Activated CD4-positive, alpha-beta T cell treated with anti-CD3 and anti-CD28 coated beads, Interleukin-2, amount 10 ng/mL, durations not matched to agents 7 days and 5 days (primary cell): Measurements from ENCODE around the gene SH3BP5L. TPM values are rescaled to one million over a fixed set of nuclear protein-coding genes. Genes with fewer than 3 reads are reported as not detected.

Experiments
- CTCF ChIA-PET: fragments of 350-600 bp; sonication (Branson Sonifier 250); formaldehyde crosslinking; loops from one replicate; lab custom pipeline; 2021; ENCODE audit warnings: antibody characterized with exemption; lab: Charles Lee
- POLR2A ChIA-PET: fragments of 350-600 bp; sonication (Branson Sonifier 250); formaldehyde crosslinking; loops from one replicate; lab custom pipeline; 2021; ENCODE audit warnings: antibody characterized with exemption; lab: Charles Lee
- DNase-seq: peaks from one replicate; pipeline ENCODE4 v3.0.0-alpha.2; 2020
- H3K27ac Mint-ChIP-seq: one replicate; pipeline ENCODE4 v1.8.0; 2021; ENCODE audit warnings: mild to moderate bottlenecking, moderate library complexity, mixed read lengths
- H3K27me3 Mint-ChIP-seq: one replicate; pipeline ENCODE4 v1.8.0; 2021; ENCODE audit warnings: mixed read lengths
- H3K36me3 Mint-ChIP-seq: one replicate; pipeline ENCODE4 v1.8.0; 2021; ENCODE audit warnings: low read depth, mixed read lengths
- H3K4me1 Mint-ChIP-seq: one replicate; pipeline ENCODE4 v1.8.0; 2021; ENCODE audit warnings: mixed read lengths
- H3K4me3 Mint-ChIP-seq: one replicate; pipeline ENCODE4 v1.8.0; 2021; ENCODE audit warnings: mild to moderate bottlenecking, moderate library complexity, mixed read lengths
- H3K9me3 Mint-ChIP-seq: one replicate; pipeline ENCODE4 v1.8.0; 2021; ENCODE audit warnings: mixed read lengths
- microRNA-seq: library from miRNA; unstranded; fragments of <30 nt; microRNA quantifications from one replicate; pipeline ENCODE4 v1.2.0, GENCODE V29; 2021; ENCODE audit warnings: borderline microRNAs expressed, borderline replicate concordance
- total RNA-seq, 2 experiments: library from RNA; stranded (reverse); gene quantifications; one replicate each; pipeline ENCODE4 v1.2.3, GENCODE V29; 2021

Gene SH3BP5L
- total RNA-seq, 2 experiments from 2014 or later: 29.7 to 32.7 TPM

GRCh38 chr1:248776991-248777390 is 48.7 kb downstream of the SH3BP5L start:
- no peak for DNase-seq
- CTCF ChIA-PET: no interaction called here
- Mint-ChIP-seq H3K9me3 (peaks cover 2% of the 10 kb centered on the region), H3K4me1 (no peaks in the 10 kb centered on the region), H3K4me3 (no peak overlapping the region), H3K36me3 (no peaks in the 10 kb centered on the region), H3K27ac (no peak overlapping the region), H3K27me3 (no peaks in the 10 kb centered on the region)
- POLR2A ChIA-PET: no interaction called here

GRCh38 chr1:248775441-248775840 is 50.3 kb downstream of the SH3BP5L start:
- no peak overlapping the region for H3K27ac Mint-ChIP-seq
- CTCF ChIA-PET: interaction anchor here (1.0 kb wide), 1 partner anchor 20 kb away, joined by 3 read pairs; no protein-coding TSS in a partner anchor
- H3K4me3 Mint-ChIP-seq: no peak overlapping the region
- DNase-seq: no peak
- H3K36me3 Mint-ChIP-seq: no peaks in the 10 kb centered on the region
- no peaks in the 10 kb centered on the region for H3K9me3 Mint-ChIP-seq
- POLR2A ChIA-PET: no interaction called here
- H3K4me1 Mint-ChIP-seq: no peaks in the 10 kb centered on the region
- H3K27me3 Mint-ChIP-seq: peaks cover 2% of the 10 kb centered on the region

Small RNA genes lying within 50 kb of the gene (microRNA-seq; reads per million reads assigned to microRNA genes)
- gene MIR3124: 0.63 reads per million

Other genes with a start within 250 kb of the SH3BP5L start
- not detected for gene OR2T10, start 228.2 kb downstream of the SH3BP5L start, total RNA-seq
- gene OR2T11, start 190.8 kb downstream of the SH3BP5L start, total RNA-seq: not detected
- not detected for gene OR2T35, start 180.6 kb downstream of the SH3BP5L start, total RNA-seq
- gene OR2T27, start 170.4 kb downstream of the SH3BP5L start, total RNA-seq: not detected
- not detected for gene OR14I1, start 123.1 kb downstream of the SH3BP5L start, total RNA-seq
- not detected for gene LYPD8, start 70.2 kb downstream of the SH3BP5L start, total RNA-seq
- 10 to 100 TPM; 46.5 to 56.9 TPM for gene ZNF672, start 12.3 kb upstream of the SH3BP5L start, total RNA-seq
- gene ZNF692, start 33.2 kb upstream of the SH3BP5L start, total RNA-seq: 10 to 100 TPM; 55.5 to 57.6 TPM
- 1 to 10 TPM; 4.1 to 5.1 TPM for gene PGBD2, start 80.3 kb upstream of the SH3BP5L start, total RNA-seq